Small intestine (tissue), 7 donors: ENCODE data around the gene PHACTR1. TPM values are rescaled to one million over a fixed set of nuclear protein-coding genes. Genes with fewer than 3 reads are reported as not detected.

Source experiments
- DNase-seq, 2 donors: peaks; one replicate each; pipeline versions ENCODE4 v3.0.0 to v3.0.0-alpha.2; 2013
- FAIRE-seq: peaks from 2 replicates; lab custom pipeline; 2012; peaks lifted over from hg19 to GRCh38; lab: Jason Lieb, UNC
- H3K27ac ChIP-seq, 3 donors: one replicate each; pipeline ENCODE4 v1.5.1; 2013; ENCODE audit warnings: low read length in 2 of 3, mild to moderate bottlenecking in 2 of 3, control low read depth in 1 of 3, inconsistent platforms in 1 of 3, low read depth in 1 of 3, moderate library complexity in 1 of 3
- H3K27me3 ChIP-seq, 3 donors: one replicate each; pipeline ENCODE4 v1.6.1; 2013; ENCODE audit warnings: low read length in 3 of 3, inconsistent platforms in 1 of 3; ENCODE audit not compliant: control insufficient read depth in 3 of 3, insufficient read depth in 3 of 3
- H3K36me3 ChIP-seq, 3 donors: one replicate each; pipeline ENCODE4 v1.6.1; 2013; ENCODE audit warnings: low read length in 3 of 3, inconsistent platforms in 1 of 3, low read depth in 1 of 3, mild to moderate bottlenecking in 1 of 3, moderate library complexity in 1 of 3; ENCODE audit not compliant: control insufficient read depth in 3 of 3, insufficient read depth in 2 of 3
- H3K4me1 ChIP-seq, 3 donors: one replicate each; pipeline ENCODE4 v1.6.1; 2013; ENCODE audit warnings: low read length in 2 of 3, inconsistent platforms in 1 of 3, low read depth in 1 of 3, mild to moderate bottlenecking in 1 of 3, moderate library complexity in 1 of 3; ENCODE audit not compliant: control insufficient read depth in 3 of 3, insufficient read depth in 2 of 3
- H3K4me3 ChIP-seq, 3 donors: one replicate each; pipeline ENCODE4 v1.5.1; 2013; ENCODE audit warnings: low read length in 3 of 3, control low read depth in 1 of 3, inconsistent platforms in 1 of 3, low read depth in 1 of 3, mild to moderate bottlenecking in 1 of 3, moderate library complexity in 1 of 3
- H3K9me3 ChIP-seq, 2 donors: one replicate each; pipeline ENCODE4 v1.6.1; 2013; ENCODE audit warnings: low read depth in 1 of 2, low read length in 1 of 2; ENCODE audit not compliant: control insufficient read depth in 2 of 2, insufficient read depth in 1 of 2
- WGBS, 3 donors: extraction: QIAGEN DNeasy Blood & Tissue Kit; methylation state at CpG; one replicate each; pipeline ENCODE4 v1.1.7; 2013; 5-methylcytosine and 5-hydroxymethylcytosine counted together
- polyA plus RNA-seq, 4 donors: library from polyadenylated mRNA; stranded (reverse) in 3 of 4; unstranded in 1 of 4; fragments of 200-250 nt in 3 of 4; fragments of 120-200 nt in 1 of 4; gene quantifications; one replicate each; pipeline versions ENCODE4 v1.2.1 to v1.2.3, GENCODE V29; 2013
- donor health status: healthy with polysubstance abuse.
- donor health status: control.
- donor health status: control.
- donor health status: Bipolar disorder and iron deficiency.
- donor health status: healthy.

Gene PHACTR1
- polyA plus RNA-seq, 4 donors = 0.67 to 3.8 (median 1.8) TPM

GRCh38 chr6:12892151-12892550 lies 175.6 kb downstream of the PHACTR1 start:
- 59 to 72% (median 63%) methylated on average over 4 of the region's 4 CpGs for WGBS, 3 donors
- FAIRE-seq = no peak
- H3K9me3 ChIP-seq = peaks cover 0 to 6% of the 10 kb centered on the region in 2 donors
- no peak for DNase-seq
- no peaks in the 10 kb centered on the region for H3K36me3 ChIP-seq
- no peaks in the 10 kb centered on the region for H3K4me1 ChIP-seq
- no peak overlapping the region for H3K4me3 ChIP-seq
- H3K27me3 ChIP-seq = peaks cover 0 to 4% (median 0%) of the 10 kb centered on the region in 3 donors
- H3K27ac ChIP-seq = no peak overlapping the region

GRCh38 chr6:12893036-12893435 lies 176.5 kb downstream of the PHACTR1 start:
- no peak for FAIRE-seq
- no peak overlapping the region for H3K27ac ChIP-seq
- 66 to 72% (median 71%) methylated on average over 4 of the region's 4 CpGs for WGBS, 3 donors
- peaks cover 0 to 6% of the 10 kb centered on the region in 2 donors for H3K9me3 ChIP-seq
- H3K36me3 ChIP-seq = no peaks in the 10 kb centered on the region
- DNase-seq = no peak
- peaks cover 0 to 2% (median 0%) of the 10 kb centered on the region in 3 donors for H3K27me3 ChIP-seq
- H3K4me1 ChIP-seq = no peaks in the 10 kb centered on the region
- H3K4me3 ChIP-seq = no peak overlapping the region

- 42 to 84% (median 58%) methylated on average over 3 of the region's 3 CpGs for WGBS, 3 donors
These were observed 179.2 kb downstream of the PHACTR1 start for GRCh38 chr6:12895721-12896120.

GRCh38 chr6:12896208-12896733 lies 179.7 kb downstream of the PHACTR1 start:
- H3K27ac ChIP-seq = no peak overlapping the region
- no peak overlapping the region for H3K4me3 ChIP-seq
- FAIRE-seq = no peak
- H3K36me3 ChIP-seq = no peaks in the 10 kb centered on the region
- H3K4me1 ChIP-seq = peaks cover 0 to 2% (median 0%) of the 10 kb centered on the region in 3 donors
- WGBS, 3 donors = 20 to 47% (median 37%) methylated on average over 7 of the region's 7 CpGs
- H3K9me3 ChIP-seq = no peaks in the 10 kb centered on the region
- peaks cover 0 to 2% (median 0%) of the 10 kb centered on the region in 3 donors for H3K27me3 ChIP-seq
- DNase-seq = no peak

More at GRCh38 chr6:12895721-12896120, 179.2 kb downstream of the PHACTR1 start:
- H3K27me3 ChIP-seq = peaks cover 0 to 2% (median 0%) of the 10 kb centered on the region in 3 donors
- no peaks in the 10 kb centered on the region for H3K36me3 ChIP-seq
- H3K9me3 ChIP-seq = no peaks in the 10 kb centered on the region
- H3K4me3 ChIP-seq = no peak overlapping the region
- H3K27ac ChIP-seq = no peak overlapping the region
- DNase-seq (no peak), FAIRE-seq (no peak)
- peaks cover 0 to 2% (median 0%) of the 10 kb centered on the region in 3 donors for H3K4me1 ChIP-seq

GRCh38 chr6:12898603-12899002 lies 182.0 kb downstream of the PHACTR1 start:
- FAIRE-seq = no peak
- Histone ChIP-seq H3K27ac (no peak overlapping the region), H3K4me1 (peaks cover 0 to 5% (median 3%) of the 10 kb centered on the region in 3 donors), H3K27me3 (peaks cover 0 to 2% (median 0%) of the 10 kb centered on the region in 3 donors), H3K4me3 (no peak overlapping the region), H3K36me3 (no peaks in the 10 kb centered on the region), H3K9me3 (no peaks in the 10 kb centered on the region)
- 73 to 88% (median 79%) methylated on average over 10 of the region's 10 CpGs for WGBS, 3 donors
- peak in 1 of 2 donors; percentile 11 for DNase-seq

- Histone ChIP-seq H3K4me3 (no peak overlapping the region), H3K4me1 (peaks cover 0 to 5% (median 3%) of the 10 kb centered on the region in 3 donors), H3K36me3 (no peaks in the 10 kb centered on the region), H3K27ac (no peak overlapping the region), H3K9me3 (no peaks in the 10 kb centered on the region), H3K27me3 (peaks cover 0 to 2% (median 0%) of the 10 kb centered on the region in 3 donors)
- FAIRE-seq (no peak), DNase-seq (peak; percentile 5 to 77)
- WGBS, 3 donors = 32 to 65% (median 60%) methylated on average over 4 of the region's 4 CpGs
These were observed 182.7 kb downstream of the PHACTR1 start for GRCh38 chr6:12899046-12899833.

GRCh38 chr6:12903246-12903645 lies 186.7 kb downstream of the PHACTR1 start:
- Histone ChIP-seq H3K27ac (no peak overlapping the region), H3K36me3 (no peaks in the 10 kb centered on the region), H3K27me3 (peaks cover 0 to 3% (median 2%) of the 10 kb centered on the region in 3 donors), H3K4me1 (peaks cover 0 to 5% (median 3%) of the 10 kb centered on the region in 3 donors), H3K9me3 (no peaks in the 10 kb centered on the region), H3K4me3 (no peak overlapping the region)
- WGBS, 3 donors = 11 to 17% (median 15%) methylated on average over 1 of the region's 1 CpG
- FAIRE-seq (no peak), DNase-seq (peak in 1 of 2 donors; percentile 92)

GRCh38 chr6:12909833-12910232 lies 193.3 kb downstream of the PHACTR1 start:
- no peak for DNase-seq
- Histone ChIP-seq H3K36me3 (no peaks in the 10 kb centered on the region), H3K4me1 (no peaks in the 10 kb centered on the region), H3K27ac (no peak overlapping the region), H3K27me3 (peaks cover 0 to 2% (median 0%) of the 10 kb centered on the region in 3 donors), H3K9me3 (no peaks in the 10 kb centered on the region), H3K4me3 (no peak overlapping the region)
- 46 to 74% (median 63%) methylated on average over 6 of the region's 6 CpGs for whole genome bisulfite sequencing, 3 donors
- FAIRE-seq = no peak
